Prostate gland (tissue), 2 donors: ENCODE measurements around the gene OBP2B. TPM values are rescaled to one million over a fixed set of nuclear protein-coding genes. Genes with fewer than 3 reads are reported as not detected.
"Not testable (repeated sequence)": the region's sequence is repeated elsewhere in the genome, so short reads cannot be mapped to it uniquely, and the experiment has no call there.

ENCODE experiments used
- DNase-seq: peaks from one replicate; pipeline ENCODE4 v3.0.0-alpha.2; 2019; ENCODE audit warnings: low spot score
- H3K27ac ChIP-seq, 2 donors: fragments of 200-600 bp; sonication (generic); 2 replicates each; pipeline ENCODE4 v1.5.1; 2017 to 2019
- H3K27me3 ChIP-seq: fragments of 200-600 bp; sonication (generic); replicated peaks from 2 replicates; pipeline ENCODE4 v1.5.1; 2019; ENCODE audit not compliant: insufficient read depth
- H3K36me3 ChIP-seq, 2 donors: fragments of 200-600 bp; sonication (generic); 1 replicate in 1 of 2; 2 replicates in 1 of 2; pipeline versions ENCODE4 v1.5.1 to v1.8.1; 2017 to 2019
- H3K4me1 ChIP-seq: fragments of 200-600 bp; sonication (generic); replicated peaks from 2 replicates; pipeline ENCODE4 v1.5.1; 2019
- H3K4me3 ChIP-seq, 2 donors: fragments of 200-600 bp; sonication (generic); 2 replicates each; pipeline ENCODE4 v1.5.1; 2017 to 2019
- H3K9me3 ChIP-seq: fragments of 200-600 bp; sonication (generic); 2 replicates; pipeline ENCODE4 v1.5.1; 2017
- POLR2A ChIP-seq: fragments of 450-650 bp; IDR thresholded peaks from one replicate; pipeline ENCODE4 v1.6.1; 2016; ENCODE audit warnings: antibody characterized with exemption, mild to moderate bottlenecking
- POLR2AphosphoS5 ChIP-seq: sonication (generic); formaldehyde crosslinking; IDR thresholded peaks from one replicate; pipeline ENCODE4 v1.6.1; 2017; ENCODE audit warnings: antibody characterized with exemption
- WGBS: methylation state at CpG from one replicate; pipeline ENCODE4 v1.1.5; 2018; 5-methylcytosine and 5-hydroxymethylcytosine counted together
- intact Hi-C: fragments of 100-400 bp; cut with DNase I; formaldehyde crosslinking; loops from one replicate; pipeline ENCODE4 v1.14.2; 2022
- total RNA-seq, 2 donors: library from RNA; depleted of rRNA; stranded (reverse); fragments of >200 nt; gene quantifications; one replicate each; pipeline ENCODE4 v1.1.0, GENCODE V29; 2016
- TF ChIP-seq, protein P1 (sequence below), 4 experiments: fragments of 200-600 bp in 2 of 4; fragments of 450-650 bp in 2 of 4; sonication (generic) in 2 of 4; IDR thresholded peaks; 1 replicate in 3 of 4; 2 replicates in 1 of 4; pipeline ENCODE4 v1.5.1; 2016 to 2019; ENCODE audit warnings: antibody characterized with exemption in 4 of 4, mild to moderate bottlenecking in 2 of 4, moderate library complexity in 2 of 4

The OBP2B gene
- total RNA-seq, 2 donors from 2014 or later: 1.6 to 35.2 TPM

GRCh38 chr9:133230093-133230492 lies 21.0 kb upstream of the OBP2B start:
- Histone ChIP-seq H3K9me3 (no peaks in the 10 kb centered on the region), H3K4me1 (no peaks in the 10 kb centered on the region), H3K27me3 (no peaks in the 10 kb centered on the region), H3K27ac (no peak overlapping the region), H3K4me3 (no peak overlapping the region), H3K36me3 (no peaks in the 10 kb centered on the region)
- no peak for DNase-seq
- 99% methylated on average over 5 of the region's 5 CpGs for WGBS
- intact Hi-C loops: no loop called here
- no peak for TF ChIP-seq POLR2AphosphoS5
- TF ChIP-seq POLR2A: no peak
- TF ChIP-seq, protein P1, sequence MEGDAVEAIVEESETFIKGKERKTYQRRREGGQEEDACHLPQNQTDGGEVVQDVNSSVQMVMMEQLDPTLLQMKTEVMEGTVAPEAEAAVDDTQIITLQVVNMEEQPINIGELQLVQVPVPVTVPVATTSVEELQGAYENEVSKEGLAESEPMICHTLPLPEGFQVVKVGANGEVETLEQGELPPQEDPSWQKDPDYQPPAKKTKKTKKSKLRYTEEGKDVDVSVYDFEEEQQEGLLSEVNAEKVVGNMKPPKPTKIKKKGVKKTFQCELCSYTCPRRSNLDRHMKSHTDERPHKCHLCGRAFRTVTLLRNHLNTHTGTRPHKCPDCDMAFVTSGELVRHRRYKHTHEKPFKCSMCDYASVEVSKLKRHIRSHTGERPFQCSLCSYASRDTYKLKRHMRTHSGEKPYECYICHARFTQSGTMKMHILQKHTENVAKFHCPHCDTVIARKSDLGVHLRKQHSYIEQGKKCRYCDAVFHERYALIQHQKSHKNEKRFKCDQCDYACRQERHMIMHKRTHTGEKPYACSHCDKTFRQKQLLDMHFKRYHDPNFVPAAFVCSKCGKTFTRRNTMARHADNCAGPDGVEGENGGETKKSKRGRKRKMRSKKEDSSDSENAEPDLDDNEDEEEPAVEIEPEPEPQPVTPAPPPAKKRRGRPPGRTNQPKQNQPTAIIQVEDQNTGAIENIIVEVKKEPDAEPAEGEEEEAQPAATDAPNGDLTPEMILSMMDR (IDR thresholded peaks at IDR 0.05): no peak

GRCh38 chr9:133228474-133229193 lies 19.6 kb upstream of the OBP2B start:
- WGBS: 76% methylated on average over 21 of the region's 22 CpGs
- not testable (repeated sequence) for DNase-seq

DNA sequence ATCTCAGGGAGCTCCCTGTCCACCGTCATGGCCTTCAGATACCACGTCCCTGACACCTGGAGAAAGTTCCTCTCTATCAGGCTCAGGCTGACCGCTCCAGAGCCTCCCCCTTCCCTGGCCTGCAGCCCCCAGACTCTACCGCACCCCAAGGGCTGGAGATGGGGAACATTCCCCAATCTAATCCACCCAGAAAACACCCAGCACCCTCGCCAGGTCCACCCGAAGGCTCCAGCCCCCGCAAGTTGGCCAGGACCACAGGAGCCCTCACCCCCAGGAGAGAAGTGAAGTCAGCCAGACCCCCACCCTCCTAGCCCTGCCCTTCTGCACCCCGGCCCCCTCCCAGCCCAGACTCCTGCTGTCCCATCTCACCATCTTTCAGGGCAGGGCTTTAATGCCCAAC lies 18.9 kb upstream of the OBP2B start:
- H3K4me3 ChIP-seq, intact Hi-C loops, H3K27ac ChIP-seq, H3K36me3 ChIP-seq, H3K9me3 ChIP-seq, H3K4me1 ChIP-seq, DNase-seq, H3K27me3 ChIP-seq: not testable (repeated sequence)
- WGBS: 87% methylated on average over 8 of the region's 8 CpGs

More at GRCh38 chr9:133228474-133229193, 19.6 kb upstream of the OBP2B start:
- H3K4me3 ChIP-seq, H3K4me1 ChIP-seq, H3K27ac ChIP-seq, H3K27me3 ChIP-seq, H3K9me3 ChIP-seq, H3K36me3 ChIP-seq, intact Hi-C loops: not testable (repeated sequence)

DNA sequence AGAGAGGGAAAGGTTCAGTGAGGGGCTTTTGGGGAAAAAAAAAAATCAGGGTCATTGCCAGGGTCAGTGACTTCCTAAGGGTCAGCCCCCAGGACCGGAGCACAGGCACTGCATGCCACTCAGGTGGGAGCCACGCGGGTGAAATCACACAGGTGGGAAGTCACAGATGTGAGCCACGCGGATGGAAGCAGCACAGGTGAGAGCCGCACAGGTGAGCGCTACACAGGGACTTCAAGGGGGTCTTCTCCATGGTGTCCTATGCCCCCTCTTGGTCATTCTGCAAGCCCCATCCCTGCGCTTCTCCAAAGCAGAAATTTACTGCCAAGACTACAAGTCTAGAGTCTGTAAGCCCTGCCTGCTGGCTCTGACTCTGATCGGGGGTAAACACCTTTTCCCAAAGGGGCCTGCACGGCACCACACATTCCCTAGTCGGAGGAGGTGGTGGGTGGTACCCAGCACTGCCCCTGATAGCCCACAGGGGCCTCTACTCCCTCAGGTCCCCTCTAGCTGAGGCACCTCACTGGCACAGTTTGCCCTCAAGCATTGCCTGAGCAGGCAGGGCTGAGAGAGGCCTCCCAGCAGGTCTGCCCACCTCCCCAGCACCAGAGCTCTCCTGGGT lies 18.3 kb upstream of the OBP2B start:
- H3K36me3 ChIP-seq: no peaks in the 10 kb centered on the region
- H3K9me3 ChIP-seq: no peaks in the 10 kb centered on the region
- no peak overlapping the region for H3K27ac ChIP-seq
- no peaks in the 10 kb centered on the region for H3K4me1 ChIP-seq
- WGBS: 87% methylated on average over 11 of the region's 11 CpGs
- no peak for TF ChIP-seq POLR2AphosphoS5
- intact Hi-C loops: no loop called here
- no peak for DNase-seq
- no peak overlapping the region for H3K4me3 ChIP-seq
- no peaks in the 10 kb centered on the region for H3K27me3 ChIP-seq

- intact Hi-C loops: no loop called here
- H3K36me3 ChIP-seq: no peaks in the 10 kb centered on the region
- no peaks in the 10 kb centered on the region for H3K4me1 ChIP-seq
- H3K27ac ChIP-seq: no peak overlapping the region
- WGBS: 84% methylated on average over 25 of the region's 25 CpGs
- no peaks in the 10 kb centered on the region for H3K9me3 ChIP-seq
- no peak for DNase-seq
- no peak overlapping the region for H3K4me3 ChIP-seq
- no peaks in the 10 kb centered on the region for H3K27me3 ChIP-seq
- TF ChIP-seq, protein P1 (IDR thresholded peaks at IDR 0.05): no peak
- TF ChIP-seq POLR2AphosphoS5 (no peak), POLR2A (no peak)
Observed at GRCh38 chr9:133226219-133227171, 17.4 kb upstream of the OBP2B start.
